Neural progenitor cell (in vitro differentiated cells): Measurements from ENCODE around the gene LYZ. TPM values are rescaled to one million over a fixed set of nuclear protein-coding genes. Genes with fewer than 3 reads are reported as not detected.

ENCODE experiments used
- DNase-seq: peaks from one replicate; pipeline ENCODE4 v3.0.0-alpha.2; 2016; ENCODE audit warnings: low spot score
- H2AFZ ChIP-seq: fragments of 200-600 bp; sonication (generic); replicated peaks from 2 replicates; pipeline ENCODE4 v1.6.1; 2016; ENCODE audit warnings: antibody characterized with exemption
- H3F3A ChIP-seq: fragments of 200-600 bp; sonication (generic); 2 replicates; pipeline ENCODE4 v1.6.1; 2016; ENCODE audit warnings: antibody characterized with exemption, low read depth
- H3K27ac ChIP-seq: fragments of 200-600 bp; sonication (generic); 2 replicates; pipeline ENCODE4 v1.5.1; 2016; ENCODE audit warnings: mild to moderate bottlenecking
- H3K27me3 ChIP-seq: fragments of 200-600 bp; sonication (generic); 2 replicates; pipeline ENCODE4 v1.6.1; 2016; ENCODE audit warnings: mild to moderate bottlenecking, moderate library complexity
- H3K36me3 ChIP-seq: fragments of 200-600 bp; sonication (generic); 2 replicates; pipeline ENCODE4 v1.5.1; 2016
- H3K4me1 ChIP-seq: fragments of 200-600 bp; sonication (generic); 2 replicates; pipeline ENCODE4 v1.6.1; 2016; ENCODE audit warnings: mixed run types
- H3K4me2 ChIP-seq: fragments of 200-600 bp; sonication (generic); 2 replicates; pipeline ENCODE4 v1.6.1; 2016
- H3K4me3 ChIP-seq: fragments of 200-600 bp; sonication (generic); 2 replicates; pipeline ENCODE4 v1.5.1; 2016
- H3K79me2 ChIP-seq: fragments of 200-600 bp; sonication (generic); 2 replicates; pipeline ENCODE4 v1.6.1; 2016; ENCODE audit warnings: low read depth
- H3K9ac ChIP-seq: fragments of 200-600 bp; sonication (generic); 2 replicates; pipeline ENCODE4 v1.6.1; 2016
- H3K9me3 ChIP-seq: fragments of 200-600 bp; sonication (generic); 2 replicates; pipeline ENCODE4 v1.5.1; 2016; ENCODE audit warnings: low read depth
- H4K20me1 ChIP-seq: fragments of 200-600 bp; sonication (generic); 2 replicates; pipeline ENCODE4 v1.6.1; 2016; ENCODE audit warnings: low read depth
- H3K27ac Mint-ChIP-seq: 3 replicates; pipeline ENCODE4 v1.8.0; 2021; ENCODE audit warnings: mixed read lengths
- H3K27me3 Mint-ChIP-seq: 2 replicates; pipeline ENCODE4 v1.8.0; 2022; ENCODE audit warnings: low read depth, mild to moderate bottlenecking, inconsistent platforms, moderate library complexity, mixed read lengths; ENCODE audit not compliant: insufficient read depth
- H3K36me3 Mint-ChIP-seq: 3 replicates; pipeline ENCODE4 v1.8.0; 2021; ENCODE audit warnings: mixed read lengths
- H3K4me1 Mint-ChIP-seq: 3 replicates; pipeline ENCODE4 v1.8.0; 2021; ENCODE audit warnings: mixed read lengths
- H3K4me3 Mint-ChIP-seq: 3 replicates; pipeline ENCODE4 v1.8.0; 2021; ENCODE audit warnings: mild to moderate bottlenecking, moderate library complexity, mixed read lengths
- H3K9me3 Mint-ChIP-seq: 3 replicates; pipeline ENCODE4 v1.8.0; 2020; ENCODE audit warnings: mixed read lengths
- EZH2 ChIP-seq: fragments of 200-600 bp; sonication (generic); IDR thresholded peaks from 2 replicates; pipeline ENCODE4 v1.6.1; 2017; ENCODE audit warnings: antibody characterized with exemption, mild to moderate bottlenecking, moderate library complexity
- EZH2phosphoT487 ChIP-seq: fragments of 200-600 bp; sonication (generic); IDR thresholded peaks from 2 replicates; pipeline ENCODE4 v1.6.1; 2017; ENCODE audit warnings: antibody characterized with exemption
- total RNA-seq: library from RNA; depleted of rRNA; stranded (reverse); fragments of >200 nt; gene quantifications from 2 replicates; pipeline ENCODE4 v1.2.3, GENCODE V29; 2015; ENCODE audit warnings: low replicate concordance
- TF ChIP-seq, protein P1 (sequence below): fragments of 200-600 bp; sonication (generic); IDR thresholded peaks from 2 replicates; pipeline ENCODE4 v1.5.1; 2017; ENCODE audit warnings: antibody characterized with exemption, mild to moderate bottlenecking

LYZ gene
- total RNA-seq, 1 donor from 2014 or later: not detected

DNA sequence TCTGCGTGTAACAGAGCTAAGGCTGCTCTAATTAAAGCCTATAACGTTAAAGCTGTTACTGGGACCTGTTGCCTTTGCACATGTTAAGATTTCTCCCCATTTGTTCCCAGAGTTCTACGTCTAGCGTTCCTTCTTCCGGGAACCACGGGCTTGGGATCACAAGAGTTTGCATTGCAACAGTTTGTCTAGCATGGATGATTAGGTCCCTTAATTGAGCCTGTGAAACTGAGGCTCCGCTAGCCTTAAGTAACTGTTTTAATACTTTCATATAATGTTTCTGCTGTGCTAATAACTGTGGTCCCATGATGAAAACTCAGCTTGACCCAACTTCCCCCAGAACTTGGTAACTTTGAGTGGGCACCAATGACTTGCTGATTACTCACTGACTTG is 16.7 kb upstream of the LYZ start:
- Histone ChIP-seq H4K20me1 (no peaks in the 10 kb centered on the region), H3K4me3 (peak overlapping the region; percentile 39), H3K4me2 (peak overlapping the region; percentile 80), H3K4me1 (peaks cover 25% of the 10 kb centered on the region), H3K27ac (no peak overlapping the region), H2AFZ (peak overlapping the region; percentile 96), H3K9me3 (no peaks in the 10 kb centered on the region), H3K79me2 (no peaks in the 10 kb centered on the region), H3K36me3 (no peaks in the 10 kb centered on the region), H3F3A (no peaks in the 10 kb centered on the region), H3K27me3 (peaks cover 16% of the 10 kb centered on the region), H3K9ac (no peak overlapping the region)
- Mint-ChIP-seq H3K4me3 (peak overlapping the region; percentile 79), H3K9me3 (no peaks in the 10 kb centered on the region), H3K36me3 (no peaks in the 10 kb centered on the region), H3K27ac (no peak overlapping the region), H3K27me3 (peaks cover 2% of the 10 kb centered on the region), H3K4me1 (peaks cover 31% of the 10 kb centered on the region)
- no peak for DNase-seq
- TF ChIP-seq, protein P1, sequence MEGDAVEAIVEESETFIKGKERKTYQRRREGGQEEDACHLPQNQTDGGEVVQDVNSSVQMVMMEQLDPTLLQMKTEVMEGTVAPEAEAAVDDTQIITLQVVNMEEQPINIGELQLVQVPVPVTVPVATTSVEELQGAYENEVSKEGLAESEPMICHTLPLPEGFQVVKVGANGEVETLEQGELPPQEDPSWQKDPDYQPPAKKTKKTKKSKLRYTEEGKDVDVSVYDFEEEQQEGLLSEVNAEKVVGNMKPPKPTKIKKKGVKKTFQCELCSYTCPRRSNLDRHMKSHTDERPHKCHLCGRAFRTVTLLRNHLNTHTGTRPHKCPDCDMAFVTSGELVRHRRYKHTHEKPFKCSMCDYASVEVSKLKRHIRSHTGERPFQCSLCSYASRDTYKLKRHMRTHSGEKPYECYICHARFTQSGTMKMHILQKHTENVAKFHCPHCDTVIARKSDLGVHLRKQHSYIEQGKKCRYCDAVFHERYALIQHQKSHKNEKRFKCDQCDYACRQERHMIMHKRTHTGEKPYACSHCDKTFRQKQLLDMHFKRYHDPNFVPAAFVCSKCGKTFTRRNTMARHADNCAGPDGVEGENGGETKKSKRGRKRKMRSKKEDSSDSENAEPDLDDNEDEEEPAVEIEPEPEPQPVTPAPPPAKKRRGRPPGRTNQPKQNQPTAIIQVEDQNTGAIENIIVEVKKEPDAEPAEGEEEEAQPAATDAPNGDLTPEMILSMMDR: no peak
- TF ChIP-seq EZH2phosphoT487 (no peak), EZH2 (no peak)

DNA sequence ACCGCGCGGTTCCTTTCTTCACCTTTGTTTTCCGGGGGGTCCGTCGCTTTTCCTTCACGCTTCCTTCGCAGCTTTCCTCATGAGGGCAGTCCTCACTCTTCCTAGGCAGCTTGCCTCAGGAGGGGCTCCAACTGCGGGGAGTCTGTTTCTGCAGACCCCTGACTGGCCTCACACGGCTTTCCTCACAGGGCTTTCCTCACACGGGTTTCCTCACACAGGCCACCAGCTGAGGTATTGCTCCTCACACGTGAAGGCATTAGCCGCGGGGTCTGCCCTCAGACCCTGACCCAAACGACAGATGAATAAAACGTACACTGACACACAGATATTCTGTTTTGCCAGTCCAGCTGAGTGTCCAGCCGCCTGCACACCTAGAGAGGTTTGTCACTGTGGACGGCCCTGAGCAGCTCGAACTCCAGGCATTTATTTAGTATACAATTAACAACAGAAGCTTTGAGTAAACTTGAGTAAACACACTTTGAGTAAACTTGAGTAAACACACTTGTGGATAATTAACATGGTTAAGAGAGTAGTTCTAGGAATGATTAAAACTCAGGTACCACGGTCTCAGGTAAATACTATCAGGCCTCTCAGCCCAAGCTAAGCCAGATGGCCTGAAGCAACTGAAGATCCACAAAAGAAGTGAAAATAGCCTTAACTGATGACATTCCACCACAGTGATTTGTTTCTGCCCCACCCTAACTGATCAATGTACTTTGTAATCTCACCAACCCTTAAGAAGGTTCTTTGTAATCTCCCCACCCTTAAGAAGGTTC is 16.1 kb upstream of the LYZ start:
- peak overlapping the region; percentile 80 for H3K4me2 ChIP-seq
- H3K36me3 Mint-ChIP-seq: no peaks in the 10 kb centered on the region

DNA sequence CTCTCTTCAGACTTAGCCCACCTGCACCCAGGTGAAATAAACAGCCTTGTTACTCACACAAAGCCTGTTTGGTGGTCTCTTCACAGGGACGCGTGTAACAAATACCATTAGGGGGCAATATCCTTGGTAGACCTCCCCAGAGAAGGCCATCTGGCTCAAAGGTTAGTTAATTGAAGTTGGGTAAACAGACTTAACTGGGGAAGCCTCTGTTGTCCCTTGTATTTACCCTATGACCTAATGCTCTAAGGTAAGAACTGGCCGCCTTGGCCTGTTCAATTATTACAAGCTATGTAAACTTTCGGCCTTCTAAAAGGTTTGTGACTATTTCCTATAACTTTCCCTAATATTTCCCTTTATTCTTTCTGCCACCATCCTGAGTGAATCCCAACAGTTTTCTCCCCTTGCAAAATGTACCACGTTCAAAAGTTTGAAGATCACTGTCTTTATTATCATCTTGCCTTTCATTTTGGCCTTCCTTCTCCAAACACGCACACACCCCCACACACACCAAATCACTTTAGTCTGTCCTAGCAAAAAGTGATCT is 15.3 kb upstream of the LYZ start:
- no peak overlapping the region for H3K27ac Mint-ChIP-seq
- Histone ChIP-seq H3K9ac (no peak overlapping the region), H3K4me1 (peaks cover 25% of the 10 kb centered on the region), H4K20me1 (no peaks in the 10 kb centered on the region), H2AFZ (no peak overlapping the region), H3K79me2 (no peaks in the 10 kb centered on the region), H3K4me3 (no peak overlapping the region), H3F3A (no peaks in the 10 kb centered on the region), H3K27ac (no peak overlapping the region), H3K27me3 (peaks cover 16% of the 10 kb centered on the region), H3K36me3 (no peaks in the 10 kb centered on the region), H3K4me2 (no peak overlapping the region), H3K9me3 (no peaks in the 10 kb centered on the region)
- H3K4me1 Mint-ChIP-seq: peaks cover 31% of the 10 kb centered on the region
- no peak overlapping the region for H3K4me3 Mint-ChIP-seq
- H3K9me3 Mint-ChIP-seq: no peaks in the 10 kb centered on the region
- H3K36me3 Mint-ChIP-seq: no peaks in the 10 kb centered on the region
- TF ChIP-seq, protein P1: no peak
- TF ChIP-seq EZH2: no peak
- no peak for TF ChIP-seq EZH2phosphoT487
- DNase-seq: no peak
- H3K27me3 Mint-ChIP-seq: peaks cover 2% of the 10 kb centered on the region

More for the DNA sequence above, 16.1 kb upstream of the LYZ start:
- H3F3A ChIP-seq: no peaks in the 10 kb centered on the region
- no peaks in the 10 kb centered on the region for H3K36me3 ChIP-seq
- H3K4me1 Mint-ChIP-seq: peaks cover 31% of the 10 kb centered on the region
- no peaks in the 10 kb centered on the region for H4K20me1 ChIP-seq
- H3K27me3 ChIP-seq: peaks cover 16% of the 10 kb centered on the region
- DNase-seq: peak; percentile 15
- H3K4me1 ChIP-seq: peaks cover 25% of the 10 kb centered on the region
- no peaks in the 10 kb centered on the region for H3K9me3 ChIP-seq
- no peaks in the 10 kb centered on the region for H3K79me2 ChIP-seq
- no peak overlapping the region for H3K4me3 ChIP-seq
- no peak overlapping the region for H3K27ac Mint-ChIP-seq
- peak overlapping the region; percentile 96 for H2AFZ ChIP-seq
- H3K27ac ChIP-seq: no peak overlapping the region
- TF ChIP-seq EZH2phosphoT487 (no peak), EZH2 (no peak)
- TF ChIP-seq, protein P1: no peak
- no peaks in the 10 kb centered on the region for H3K9me3 Mint-ChIP-seq
- H3K4me3 Mint-ChIP-seq: peak overlapping the region; percentile 69
- H3K27me3 Mint-ChIP-seq: peaks cover 2% of the 10 kb centered on the region
- no peak overlapping the region for H3K9ac ChIP-seq
